Measurements from ENCODE around the gene DEXI.

GRCh38 chr16:10980813-10981212 is 38.5 kb upstream of the DEXI start:
- TF ChIP-seq EZH2 (IDR thresholded peaks at IDR 0.05; ENCODE audit: insufficient read depth, poor library complexity, severe bottlenecking): no peak
- TF ChIP-seq EZH2phosphoT487 (IDR thresholded peaks at IDR 0.05; ENCODE audit: insufficient read depth, low read depth): no peak

Measured in GM23248 (cell line).